ENCODE results near the gene SMPD3.
A peak's percentile ranks its signal among the peaks of the same experiment; 100 is the strongest.

The SMPD3 gene

DNA sequence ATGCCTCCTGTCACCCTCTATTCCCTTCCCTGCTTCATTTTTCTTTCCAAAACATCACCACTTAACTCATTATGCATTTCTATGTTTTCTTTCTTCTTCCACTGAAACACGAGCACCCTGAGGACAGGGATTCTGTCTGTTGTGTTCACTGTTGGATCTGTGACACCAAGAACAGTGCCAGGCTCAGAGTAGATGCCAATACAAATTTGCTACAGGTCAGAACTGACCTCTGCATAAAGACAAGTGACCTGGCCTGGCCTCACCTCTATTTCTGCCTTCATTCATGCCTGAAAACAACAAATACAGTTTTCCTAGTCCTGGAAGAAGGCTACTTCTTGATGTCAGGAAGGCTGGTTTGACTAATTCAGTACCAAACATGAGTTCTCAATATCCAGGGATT, 45.1 kb downstream of the SMPD3 start:
- DNase-seq, result no peak

DNA sequence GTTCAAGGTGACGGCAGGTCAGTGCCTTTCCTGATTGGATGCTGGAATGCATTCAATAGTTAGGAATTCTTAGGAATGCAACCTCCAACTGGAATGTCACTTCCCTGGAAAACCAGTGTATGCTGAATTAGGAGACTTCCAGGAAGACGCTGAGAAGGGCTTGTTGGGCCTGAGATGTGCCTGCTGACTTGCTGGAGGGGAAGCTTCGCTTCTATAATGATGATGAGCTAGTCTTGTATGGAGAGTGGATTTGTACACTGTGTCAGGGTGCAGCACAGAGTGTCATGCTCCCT, 45.6 kb downstream of the SMPD3 start:
- DNase-seq, result no peak

DNA sequence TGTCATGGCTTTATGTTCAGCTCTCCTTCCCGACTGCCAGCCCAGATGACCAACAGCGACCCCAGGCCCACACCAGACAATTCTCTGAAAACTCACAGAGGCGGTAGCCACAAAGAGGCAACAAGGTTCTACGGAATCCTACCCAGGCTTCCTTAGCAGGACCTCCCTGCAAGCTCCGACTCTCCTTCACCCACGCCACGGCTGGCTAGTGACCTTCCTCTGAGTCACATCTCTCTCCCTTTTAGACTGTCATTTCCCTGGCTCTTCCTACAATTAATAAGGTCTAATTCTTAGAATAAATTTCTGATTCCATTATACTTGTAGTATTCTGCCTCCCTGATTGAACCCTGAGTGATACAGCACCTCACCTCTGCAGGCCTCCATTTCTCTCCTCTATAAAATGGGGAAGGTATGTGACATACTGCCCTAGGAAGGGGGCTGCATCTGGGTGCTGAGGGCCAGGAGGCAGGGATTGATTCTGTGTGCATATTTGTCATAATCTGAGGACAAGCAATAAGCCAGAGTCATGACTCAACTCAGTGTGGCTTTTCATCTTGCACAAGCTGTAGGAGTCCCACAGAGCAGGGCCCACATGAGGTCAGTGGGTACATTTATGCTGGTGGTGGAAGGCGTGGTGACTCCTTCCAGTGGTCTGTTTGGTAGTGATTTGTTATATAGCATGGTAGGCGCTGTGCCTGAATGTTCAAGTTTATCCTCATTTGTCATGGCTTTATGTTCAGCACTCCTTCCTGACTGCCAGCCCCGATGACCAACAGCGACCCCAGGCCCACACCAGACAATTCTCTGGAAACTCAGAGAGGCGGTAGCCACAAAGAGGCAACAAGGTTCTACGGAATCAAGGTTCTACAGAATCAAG, 46.2 kb downstream of the SMPD3 start:
- DNase-seq, result no peak

DNA sequence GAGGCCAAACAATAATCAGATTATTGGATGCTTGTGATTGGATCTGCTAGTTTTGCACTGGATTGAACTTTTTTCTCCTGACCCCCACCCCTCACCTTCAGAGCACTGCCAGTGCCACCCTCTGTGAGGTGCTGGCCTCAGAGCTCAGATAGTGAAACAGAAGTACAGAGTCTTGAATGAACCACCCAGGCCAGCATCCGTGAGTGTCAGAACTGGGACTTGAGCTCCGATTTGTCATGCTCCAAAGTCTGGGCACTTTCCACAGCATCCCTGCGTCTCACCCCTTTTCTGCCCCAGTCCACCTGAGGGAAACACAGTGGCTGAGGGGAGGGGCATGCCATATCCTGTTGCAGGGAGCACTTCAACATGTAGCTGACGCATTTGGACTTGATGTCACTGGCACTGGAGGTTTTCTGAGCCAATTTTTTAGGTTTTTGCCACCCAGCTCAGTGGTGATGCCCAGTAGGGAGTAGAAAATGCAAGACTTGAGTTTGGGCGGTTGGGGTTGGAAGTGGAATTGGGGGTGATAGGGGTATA, 47.3 kb downstream of the SMPD3 start:
- DNase-seq, result no peak

DNA sequence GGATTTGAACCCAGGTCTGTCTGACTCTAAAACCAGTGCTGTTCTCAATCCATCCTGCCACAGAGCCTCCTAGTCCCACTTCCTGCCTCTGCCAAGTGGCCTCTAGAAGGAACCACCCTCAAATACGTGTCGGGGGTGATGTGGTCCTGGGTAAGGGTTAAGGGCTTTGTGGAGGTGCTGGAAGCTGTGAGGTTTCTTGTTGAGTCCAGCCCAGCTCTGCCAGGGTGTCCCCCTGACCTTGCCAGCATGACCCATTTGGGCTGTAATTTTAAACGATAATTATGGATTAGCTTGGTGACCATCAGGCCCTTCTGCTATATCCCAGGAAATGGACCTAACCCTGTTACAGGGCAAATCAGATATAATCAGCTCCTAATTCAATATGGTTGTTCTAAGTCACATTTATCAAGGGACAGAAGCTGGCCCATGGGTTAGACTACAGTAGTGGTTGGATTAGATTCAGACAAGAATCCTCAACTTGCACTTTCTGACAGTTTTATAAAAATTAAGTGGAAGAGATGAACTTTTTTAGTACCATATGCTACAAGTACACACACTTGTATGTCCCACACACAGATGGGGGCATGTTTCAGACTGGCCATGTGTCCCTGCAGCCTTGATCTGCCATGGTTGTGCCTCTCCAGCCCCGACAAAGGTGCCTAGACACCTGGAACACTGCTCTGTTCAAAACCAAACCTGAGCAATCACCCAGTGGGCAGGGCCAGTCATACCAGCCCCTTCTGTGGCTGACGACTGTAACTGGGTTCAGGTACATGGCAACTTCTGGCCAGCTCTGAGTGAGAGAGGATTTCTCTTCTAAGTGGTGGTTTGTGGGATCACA, 48.0 kb downstream of the SMPD3 start:
- no peak for DNase-seq

DNA sequence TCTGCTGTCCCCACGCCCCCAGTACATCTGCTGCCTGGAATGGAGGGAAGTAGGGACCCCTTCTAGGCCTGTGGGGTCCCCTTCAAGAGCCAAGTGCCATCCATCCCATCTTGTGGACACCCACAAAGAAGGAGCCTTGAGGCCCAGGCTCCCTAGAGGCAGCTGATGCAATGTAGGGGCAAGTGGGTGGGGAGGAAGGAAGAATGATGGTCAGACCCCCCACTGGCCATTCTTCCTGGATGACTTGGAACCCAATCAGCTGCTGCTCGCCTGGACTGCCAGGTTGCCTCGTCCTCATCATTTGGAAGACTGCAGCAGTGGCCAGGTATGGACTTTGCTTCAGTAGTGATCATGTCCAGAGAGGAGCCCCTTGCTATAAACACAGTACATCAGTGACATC, 48.9 kb downstream of the SMPD3 start:
- DNase-seq, result no peak

DNA sequence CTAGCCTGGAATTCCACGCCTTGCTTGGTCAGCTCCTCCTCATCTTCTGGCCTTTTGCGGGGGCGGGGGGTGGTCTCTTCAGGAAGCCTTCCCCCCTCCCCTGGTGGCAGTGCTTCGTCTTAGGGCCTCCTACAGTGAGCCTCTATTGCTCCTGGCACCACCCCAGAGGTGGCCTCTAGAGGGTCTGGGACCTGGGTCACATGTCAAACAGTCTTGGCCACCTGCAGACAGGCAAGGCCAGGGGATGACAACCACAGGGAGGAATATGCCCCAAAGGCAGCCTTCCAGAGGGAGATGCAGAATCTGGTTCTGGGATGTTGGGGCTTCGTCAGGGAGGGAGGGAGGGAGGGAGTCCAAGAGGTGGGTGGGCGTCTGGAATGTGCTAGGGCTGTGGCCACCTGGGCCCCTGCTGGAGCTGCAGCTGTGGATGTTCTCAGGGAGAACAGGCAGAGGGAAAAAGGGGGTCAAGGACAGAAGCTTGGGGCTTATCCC, 50.6 kb downstream of the SMPD3 start:
- no peak for DNase-seq

DNA sequence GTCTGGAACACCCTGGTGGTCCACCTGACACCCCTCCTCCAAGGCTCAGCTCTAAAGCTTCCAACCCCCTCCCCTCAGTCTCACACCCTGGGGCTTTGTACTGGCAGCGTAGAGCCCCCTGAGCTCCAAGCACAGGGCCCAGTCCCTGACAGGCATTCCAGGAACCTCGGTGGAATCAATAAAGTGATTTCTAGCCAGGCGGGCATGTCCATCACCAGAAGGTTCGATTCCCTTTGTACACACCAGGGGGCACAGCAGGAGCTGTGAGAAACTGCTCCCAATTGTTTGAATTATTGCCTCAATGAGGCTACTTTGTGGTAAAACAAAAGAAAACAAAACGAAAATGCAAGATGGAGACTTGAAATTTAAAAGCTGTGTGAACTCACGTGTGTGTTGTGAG, 51.8 kb downstream of the SMPD3 start:
- peak in 1 of 2 experiments; percentile 14 for DNase-seq

DNA sequence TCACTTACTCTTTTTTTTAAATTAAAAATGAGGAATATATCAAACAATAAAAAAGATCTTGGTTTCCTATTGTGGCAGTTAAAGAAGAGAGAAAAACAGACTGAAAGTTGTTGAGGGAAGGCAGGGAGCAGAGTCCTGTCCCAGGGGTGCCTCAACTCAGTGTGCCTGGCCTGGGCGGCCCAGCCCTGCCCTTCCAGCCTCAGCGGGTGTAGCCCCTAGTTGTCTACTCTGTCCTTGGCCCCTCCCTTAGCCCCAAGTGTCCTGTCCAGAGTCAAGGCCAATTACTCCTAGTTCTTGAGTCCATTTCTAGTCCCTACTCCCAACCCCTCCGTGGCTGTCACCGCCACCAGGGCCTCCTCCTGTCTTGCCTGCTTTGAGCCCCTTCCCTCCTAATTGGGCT, 52.5 kb downstream of the SMPD3 start:
- DNase-seq, result no peak

DNA sequence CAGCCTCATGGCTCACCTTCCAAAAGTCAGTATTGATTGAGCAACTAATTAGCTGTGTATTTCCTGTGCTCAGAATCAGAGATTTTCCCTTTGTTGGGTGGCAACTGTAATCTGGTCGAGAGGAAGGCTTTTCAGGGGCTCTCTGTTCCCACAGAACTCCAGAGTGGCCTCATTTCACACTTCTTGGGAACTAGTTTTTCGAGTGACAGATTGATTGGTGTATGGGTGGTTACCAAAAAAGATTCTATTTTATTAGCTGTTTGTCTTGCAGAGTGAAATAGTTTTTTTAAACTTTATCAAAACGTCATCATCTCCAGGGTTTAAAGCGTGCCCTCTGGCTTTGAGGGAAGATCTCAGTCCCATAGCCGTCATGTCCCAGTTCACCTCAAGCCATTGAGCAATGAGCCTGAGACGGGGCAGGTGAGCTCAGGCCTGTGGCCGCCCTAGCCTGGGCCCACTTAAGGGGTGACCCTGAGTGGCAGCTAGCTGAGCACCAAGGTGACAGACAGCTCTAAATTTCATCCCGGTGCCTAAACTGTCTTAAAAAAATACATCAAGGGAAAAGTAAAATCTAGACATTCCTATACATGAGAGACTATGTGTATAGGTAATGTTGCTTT, 53.0 kb downstream of the SMPD3 start:
- no peak for DNase-seq

DNA sequence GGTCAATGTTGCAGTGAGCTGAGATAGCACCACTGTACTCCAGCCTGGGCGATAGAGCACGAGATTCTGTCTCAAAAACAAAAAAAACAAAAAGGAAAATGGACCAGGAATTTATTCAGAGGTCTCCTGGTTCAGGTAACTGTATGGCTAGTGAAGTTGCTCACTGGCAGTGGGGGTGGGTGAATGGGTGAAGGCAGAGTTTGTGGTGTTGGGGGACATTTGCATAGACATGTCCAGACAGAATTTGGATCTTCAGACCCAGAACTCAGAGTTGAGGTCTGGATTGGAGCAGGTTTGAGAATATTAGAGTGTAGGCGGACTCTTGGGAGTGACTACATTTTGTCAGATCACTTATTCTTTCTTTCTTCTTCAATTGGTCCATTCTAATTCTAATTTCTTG, 55.0 kb downstream of the SMPD3 start:
- no peak for DNase-seq

DNA sequence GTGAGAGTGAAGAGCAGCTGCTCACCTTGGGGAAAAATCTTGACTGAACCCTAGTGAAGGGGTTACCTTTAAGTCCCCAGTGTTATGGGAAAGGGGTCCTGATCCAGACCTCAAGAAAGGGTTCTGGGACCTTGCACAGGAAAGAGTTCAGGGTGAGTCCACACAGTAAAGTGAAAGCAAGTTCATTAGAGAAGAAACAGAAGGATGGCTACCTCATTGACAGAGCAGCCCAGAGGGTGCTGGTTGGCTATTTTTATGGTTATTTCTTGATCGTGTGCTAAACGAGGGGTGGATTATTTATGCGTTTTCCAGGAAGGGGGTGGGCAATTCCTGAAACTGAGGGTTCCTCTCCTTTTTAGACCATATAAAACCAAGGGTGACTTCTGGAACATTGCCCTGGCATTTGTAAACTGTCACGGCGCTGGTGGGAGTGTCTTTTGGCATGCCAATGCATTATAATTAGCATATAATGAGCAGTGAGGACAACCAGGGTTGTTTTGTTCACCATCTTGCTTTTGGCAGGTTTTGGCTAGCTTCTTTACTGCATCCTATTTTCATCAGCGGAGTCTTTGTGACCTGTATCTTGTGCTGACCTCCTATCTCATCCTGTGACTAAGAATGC, 58.4 kb downstream of the SMPD3 start:
- no peak for DNase-seq

DNA sequence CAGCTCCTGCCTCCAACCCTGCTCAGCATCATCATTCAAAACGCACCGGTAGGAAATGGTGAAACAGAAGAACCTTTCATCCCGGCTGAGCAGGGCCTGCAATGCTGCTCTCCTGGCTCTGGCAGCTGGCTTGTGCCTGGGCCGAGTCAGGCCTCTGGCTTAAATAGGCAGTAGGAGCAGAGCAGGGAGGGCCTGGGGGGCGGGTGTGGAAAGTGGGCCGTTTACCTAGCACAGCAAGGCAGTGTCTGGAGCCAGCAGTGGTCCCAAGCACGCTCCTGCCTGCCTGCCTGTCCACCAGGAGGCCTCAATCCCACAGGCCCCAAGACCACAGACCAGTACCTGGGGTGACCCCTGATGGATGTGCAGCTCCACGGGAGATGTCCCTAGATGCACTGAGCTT, 59.3 kb downstream of the SMPD3 start:
- no peak for DNase-seq

DNA sequence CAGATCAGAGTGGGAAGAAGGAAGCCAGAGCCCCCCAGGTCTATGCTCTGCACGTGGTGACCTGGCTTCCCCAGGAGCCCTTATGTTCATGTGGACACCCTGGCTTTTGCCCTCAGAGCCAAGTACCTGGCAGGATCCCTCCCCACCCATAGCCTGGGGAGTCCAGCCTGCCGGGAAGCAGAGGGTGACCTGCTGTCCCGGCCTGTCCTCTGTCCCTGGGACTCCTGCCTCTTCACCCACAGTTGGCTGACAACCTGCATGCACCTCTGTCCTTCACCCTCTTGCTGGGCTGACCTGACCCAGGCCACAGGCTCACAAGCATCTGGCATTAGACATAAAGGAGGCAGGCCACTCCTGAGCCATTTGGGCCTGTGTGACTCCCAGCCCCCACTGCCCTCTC, 60.2 kb downstream of the SMPD3 start:
- DNase-seq, result no peak

DNA sequence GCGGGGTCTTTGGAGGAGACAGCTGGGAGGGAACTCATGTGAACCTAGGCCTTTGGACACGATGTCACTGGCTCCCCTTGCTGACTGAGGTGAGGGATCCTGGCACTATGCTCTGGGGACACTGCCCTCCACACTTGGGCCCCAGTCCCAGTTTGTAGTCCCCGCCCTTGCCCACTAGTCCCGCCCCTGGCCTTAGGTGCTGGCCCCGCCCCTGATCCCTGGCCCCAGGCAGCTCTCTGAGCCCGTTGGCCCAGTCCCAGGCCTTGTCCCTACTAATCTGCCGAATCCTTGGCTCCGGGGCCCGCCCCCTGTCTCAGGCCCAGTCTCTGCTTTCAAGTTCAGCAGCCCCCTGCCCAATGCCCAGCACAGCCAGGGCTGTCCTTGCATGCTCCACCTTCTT, 61.0 kb downstream of the SMPD3 start:
- DNase-seq, result no peak

DNA sequence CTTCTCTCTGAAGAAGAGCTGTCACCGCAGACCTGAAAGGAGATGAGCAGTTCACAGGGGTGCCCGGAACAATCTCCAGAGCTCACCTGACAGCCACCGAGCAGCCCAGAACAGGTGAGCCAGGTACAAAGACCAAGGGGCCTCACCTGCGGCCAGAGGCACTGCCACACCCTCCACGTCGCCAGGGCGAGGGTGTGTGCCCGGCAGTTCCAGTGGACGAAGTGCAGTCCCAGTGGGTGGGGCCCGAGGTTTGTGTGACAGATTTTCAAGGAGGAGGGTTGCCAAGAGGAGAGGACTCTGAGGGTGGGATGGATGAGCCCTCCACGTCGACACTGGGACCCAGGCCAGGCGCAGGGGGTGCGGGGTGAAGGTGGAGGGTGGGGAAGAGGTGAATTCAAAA, 61.7 kb downstream of the SMPD3 start:
- no peak for DNase-seq

DNA sequence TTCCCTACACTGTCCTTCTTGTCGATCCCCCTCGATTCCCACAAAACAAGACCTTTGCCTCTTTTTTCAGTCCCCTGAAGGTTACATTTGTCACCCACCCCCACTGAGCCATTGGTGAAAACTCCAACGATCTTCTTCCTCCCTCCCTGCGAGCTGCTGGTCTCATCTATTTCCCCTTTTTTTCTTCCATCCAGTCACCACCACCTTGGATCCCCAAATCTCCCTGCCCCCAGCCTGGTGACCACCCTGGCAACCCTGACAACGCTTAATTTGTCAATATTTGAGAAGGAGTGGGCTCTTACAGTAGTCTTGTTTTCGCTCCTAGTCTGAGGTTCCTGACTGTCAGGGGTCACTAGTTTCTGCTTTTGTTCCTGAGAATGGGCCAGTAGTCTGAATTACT, 62.9 kb downstream of the SMPD3 start:
- no peak for DNase-seq

DNA sequence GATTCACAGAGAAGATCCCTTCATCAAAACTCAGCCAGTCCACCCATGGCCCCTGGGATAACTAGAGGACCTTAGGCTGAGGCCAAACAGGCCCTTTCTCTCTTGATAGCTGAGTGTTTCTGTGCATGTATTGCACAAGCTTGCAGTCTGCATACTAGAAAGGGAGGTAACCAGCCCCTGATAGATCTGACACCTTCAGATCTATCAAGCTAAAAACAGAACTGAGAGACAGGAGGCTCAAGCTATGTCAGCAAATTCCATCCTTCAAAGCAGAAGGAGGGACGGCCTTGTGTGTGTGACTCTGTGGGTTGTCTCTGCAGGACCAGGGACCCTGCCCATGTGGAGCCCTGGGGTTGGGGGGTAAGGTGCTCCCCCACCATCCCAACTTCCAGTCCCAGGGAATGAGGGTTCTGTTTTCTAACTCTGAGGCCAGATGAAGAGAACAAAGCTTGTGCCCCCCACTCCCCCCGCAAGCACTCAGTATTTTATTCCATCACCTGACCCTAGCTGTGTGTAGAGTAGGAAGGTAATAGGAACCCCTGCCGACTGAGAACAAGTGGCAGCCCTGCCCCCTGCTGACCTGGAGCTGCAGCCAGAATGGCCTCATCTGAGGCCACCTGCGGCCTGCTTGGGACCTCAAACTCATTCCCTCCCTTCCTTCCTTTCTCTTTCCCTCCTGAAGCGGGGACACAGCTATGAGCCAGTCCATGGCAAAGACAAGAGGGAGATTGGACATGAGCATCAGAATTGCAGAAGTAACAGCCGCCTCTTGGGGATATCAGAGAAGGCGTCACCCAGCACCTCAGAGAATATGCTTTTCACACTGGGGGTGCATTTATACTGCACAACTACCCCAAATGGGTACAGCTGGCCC, 63.8 kb downstream of the SMPD3 start:
- DNase-seq, result no peak

DNA sequence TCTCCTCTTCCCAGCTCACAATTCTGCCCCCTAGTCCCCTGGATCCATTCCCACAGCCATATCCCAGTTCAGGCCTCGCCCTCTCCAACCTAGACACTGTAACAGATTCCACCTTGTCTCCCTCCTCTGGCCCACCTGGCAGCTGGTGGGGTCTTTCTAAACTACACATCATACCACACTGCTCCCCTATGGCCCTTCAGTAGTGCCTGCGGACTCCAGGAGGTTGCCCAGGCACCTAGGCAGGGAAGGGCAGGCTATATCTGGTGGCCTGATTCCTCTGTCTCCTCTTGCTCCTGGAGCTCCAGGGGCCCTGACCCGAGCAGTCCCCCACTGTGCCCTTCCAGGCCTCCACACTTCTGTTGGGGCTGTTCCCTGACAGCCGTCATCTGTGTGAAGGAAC, 64.5 kb downstream of the SMPD3 start:
- no peak for DNase-seq

DNA sequence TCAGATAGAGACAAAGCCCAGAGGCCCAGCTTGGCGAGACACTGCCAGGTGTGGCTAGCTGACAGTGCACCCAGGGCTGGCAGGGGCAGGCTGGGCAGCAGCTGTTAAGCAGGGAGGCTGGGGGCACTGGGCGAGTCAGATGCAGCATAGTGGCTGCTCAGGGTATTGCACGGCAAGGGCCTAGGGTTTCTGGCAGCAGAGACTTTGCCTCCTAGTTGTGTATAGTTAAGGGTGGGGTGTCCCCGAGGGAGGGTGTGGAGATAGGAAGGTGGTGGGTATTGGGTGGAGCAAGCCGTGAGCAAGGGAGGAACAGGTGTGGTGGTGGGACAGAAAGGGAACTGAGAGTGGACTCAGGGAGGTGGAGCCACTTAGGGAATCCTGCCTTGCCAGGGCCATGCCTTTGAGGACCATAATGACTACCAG, 66.0 kb downstream of the SMPD3 start:
- peak in 1 of 2 experiments; percentile 10 for DNase-seq

DNA sequence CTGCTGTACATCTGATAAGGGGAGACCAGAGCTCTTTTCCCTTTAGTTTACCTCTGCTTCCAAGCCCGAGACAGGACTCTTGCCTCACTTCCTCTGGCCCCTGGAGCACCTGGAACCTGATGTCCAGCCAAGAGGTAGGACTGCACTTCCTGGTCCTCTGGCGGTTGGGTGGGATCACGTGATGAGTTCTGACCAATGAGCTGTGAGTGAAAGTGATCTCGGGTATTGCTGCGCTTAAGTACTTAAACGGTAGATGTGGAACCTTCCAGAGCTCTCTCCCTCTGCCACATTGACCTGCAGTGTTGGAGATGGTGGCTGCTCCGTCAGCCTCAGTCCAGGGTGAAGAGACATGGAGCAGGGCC, 67.0 kb downstream of the SMPD3 start:
- no peak for DNase-seq
